Activated CD4-positive, alpha-beta T cell treated with anti-CD3 and anti-CD28 coated beads, Interleukin-2, Interleukin-4, amounts not matched to agents 100 ng/mL and 50 ng/mL, durations not matched to agents 16 hours and 8 hours (primary cell): ENCODE measurements around the gene PDE3A.
"Not testable (repeated sequence)": the region's sequence is repeated elsewhere in the genome, so short reads cannot be mapped to it uniquely, and the experiment has no call there.

Experiments used
- DNase-seq: peaks from one replicate; pipeline ENCODE4 v3.0.0-alpha.2; 2020; ENCODE audit warnings: low spot score

The PDE3A gene

GRCh38 chr12:20374795-20375194 is 6.5 kb downstream of the PDE3A start:
- no peak for DNase-seq

DNA sequence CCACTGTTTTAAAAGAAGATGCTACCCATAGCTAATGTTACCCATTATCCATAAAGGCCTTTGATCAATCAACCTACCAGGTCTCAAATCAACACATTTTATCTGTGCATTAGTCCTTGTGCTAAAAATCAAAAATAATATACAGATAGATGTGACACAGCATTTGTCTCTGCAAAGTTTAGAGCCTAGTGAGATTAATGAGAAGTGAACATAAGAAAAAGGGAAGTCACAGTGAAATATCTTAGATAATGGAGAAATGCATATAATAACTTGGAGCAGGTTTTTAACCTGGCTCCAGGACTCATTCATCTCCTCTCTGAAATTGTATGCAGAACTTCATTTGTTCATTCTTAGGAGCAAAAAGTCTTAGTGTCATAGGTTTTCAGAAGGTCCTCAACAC is 7.2 kb downstream of the PDE3A start:
- DNase-seq: no peak

- DNase-seq: no peak
These were observed 8.6 kb downstream of the PDE3A start for GRCh38 chr12:20376984-20377383.

DNA sequence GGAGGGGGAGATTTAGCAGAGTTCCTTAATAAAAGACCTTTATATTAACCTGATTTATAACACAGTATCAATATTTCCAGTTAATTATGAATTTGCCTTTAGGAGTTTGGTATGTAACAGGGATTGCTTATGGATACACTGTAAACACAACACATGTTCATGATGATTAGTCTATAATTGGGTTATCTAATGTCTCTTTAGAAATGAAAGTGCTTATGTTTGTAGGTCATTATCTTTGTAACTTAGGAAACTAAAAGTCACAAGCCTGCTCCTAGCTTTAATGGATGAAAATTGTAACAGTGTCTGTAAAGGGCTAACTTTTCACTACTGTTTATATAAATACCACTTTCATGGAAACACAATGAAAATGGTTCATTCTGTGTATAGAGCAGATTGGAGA is 9.4 kb downstream of the PDE3A start:
- DNase-seq: no peak

GRCh38 chr12:20382117-20382516 is 13.8 kb downstream of the PDE3A start:
- no peak for DNase-seq

- DNase-seq: no peak
These were observed 15.3 kb downstream of the PDE3A start for GRCh38 chr12:20383612-20384011.

DNA sequence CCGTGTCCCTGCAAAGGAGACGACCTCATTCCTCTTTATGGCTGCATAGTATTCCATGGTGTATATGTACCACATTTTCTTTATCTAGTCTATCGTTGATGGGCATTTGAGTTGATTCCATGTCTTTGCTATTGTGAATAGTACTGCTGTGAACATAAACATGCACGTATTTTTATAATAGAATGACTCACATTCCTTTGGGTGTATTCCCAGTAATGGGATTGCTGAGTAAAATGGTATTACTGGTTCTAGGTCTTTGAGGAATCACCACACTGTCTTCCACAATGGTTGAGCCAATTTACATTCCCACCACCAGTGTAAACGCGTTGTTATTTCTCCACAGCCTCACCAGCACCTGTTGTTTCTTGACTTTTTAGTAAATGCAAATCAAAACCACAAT is 16.5 kb downstream of the PDE3A start:
- not testable (repeated sequence) for DNase-seq

DNA sequence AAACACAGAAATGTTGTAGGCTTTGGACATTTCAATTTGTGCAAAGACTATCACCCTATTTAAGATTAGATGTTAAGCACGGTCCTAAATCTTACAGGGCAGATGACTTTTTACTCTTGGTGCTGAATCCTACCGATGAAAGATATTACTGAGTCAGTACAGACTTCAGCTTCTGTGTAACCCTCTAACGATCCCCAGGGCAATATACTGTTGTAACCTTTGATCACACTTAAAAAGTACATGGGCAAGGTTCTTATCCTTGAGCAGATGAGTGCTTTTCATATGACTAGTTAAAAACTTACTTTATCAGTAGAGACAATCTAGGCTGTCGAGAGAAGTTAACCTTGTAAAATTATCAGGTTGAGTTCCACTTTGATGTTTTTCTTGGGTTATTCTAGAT is 22.5 kb downstream of the PDE3A start:
- no peak for DNase-seq

- DNase-seq: no peak
These were observed 24.0 kb downstream of the PDE3A start for GRCh38 chr12:20392339-20392738.

DNA sequence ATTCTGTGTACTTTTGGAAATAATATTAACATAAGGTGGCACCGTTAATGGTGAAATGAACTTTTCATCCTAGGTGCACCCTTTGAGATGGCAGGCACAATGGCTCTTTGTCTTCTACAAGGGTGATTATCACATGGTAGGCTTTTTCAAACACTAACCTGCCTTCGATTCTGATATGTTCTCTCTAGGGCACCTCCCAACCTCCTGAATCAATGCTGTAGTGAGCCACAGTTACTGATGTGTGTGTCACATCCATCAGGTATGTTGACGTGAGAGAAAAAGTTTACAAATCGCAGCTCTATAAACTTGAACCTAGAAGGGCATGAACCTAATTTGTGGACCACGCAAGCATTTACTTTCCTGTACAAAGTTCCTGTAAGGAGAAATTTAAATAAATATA is 25.4 kb downstream of the PDE3A start:
- no peak for DNase-seq

- no peak for DNase-seq
These were observed 27.6 kb downstream of the PDE3A start for GRCh38 chr12:20395791-20396550.

GRCh38 chr12:20398686-20399085 is 30.3 kb downstream of the PDE3A start:
- DNase-seq: no peak

DNA sequence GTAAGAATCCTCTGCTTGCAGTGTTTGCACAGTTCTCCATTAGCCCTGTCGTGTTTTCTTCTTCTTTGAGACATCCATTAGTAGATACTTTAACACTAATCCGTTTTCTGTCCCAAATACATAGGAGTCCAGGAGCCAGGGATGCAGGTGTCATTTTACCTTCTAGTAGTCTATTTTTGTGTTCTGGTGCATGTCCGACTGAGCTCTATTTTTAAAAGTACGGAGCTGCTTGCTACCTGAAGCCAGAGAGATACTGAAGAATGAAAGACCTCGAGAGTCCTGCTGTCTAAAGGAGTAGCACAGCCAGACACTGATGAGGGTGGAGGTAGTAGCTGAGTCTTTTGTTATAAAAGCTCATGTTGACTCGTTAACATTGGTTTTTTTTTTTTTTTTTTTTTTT is 31.7 kb downstream of the PDE3A start:
- no peak for DNase-seq

DNA sequence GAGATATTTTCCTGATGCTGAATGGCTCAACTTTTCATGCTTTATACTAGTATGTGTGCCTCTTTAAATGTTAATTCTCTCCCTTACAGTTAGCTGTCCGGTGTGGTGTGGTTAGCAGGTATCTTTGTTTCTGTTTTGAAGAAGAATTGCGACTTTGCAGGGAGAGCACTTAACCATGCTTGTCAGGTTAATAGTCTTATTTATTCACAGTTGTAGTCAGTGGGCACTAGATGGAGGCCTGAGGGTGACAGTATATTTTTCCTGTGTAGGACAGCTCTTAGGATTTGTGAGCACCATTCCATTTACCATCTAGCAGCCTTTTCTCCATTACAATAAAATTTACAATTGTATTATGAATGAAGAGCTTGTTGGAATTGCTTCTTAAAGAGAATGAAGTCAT is 34.9 kb downstream of the PDE3A start:
- no peak for DNase-seq

GRCh38 chr12:20404576-20405346 is 36.4 kb downstream of the PDE3A start:
- no peak for DNase-seq

- no peak for DNase-seq
These were observed 41.5 kb downstream of the PDE3A start for GRCh38 chr12:20409607-20410377.

- no peak for DNase-seq
These were observed 42.4 kb downstream of the PDE3A start for GRCh38 chr12:20410734-20411133.

DNA sequence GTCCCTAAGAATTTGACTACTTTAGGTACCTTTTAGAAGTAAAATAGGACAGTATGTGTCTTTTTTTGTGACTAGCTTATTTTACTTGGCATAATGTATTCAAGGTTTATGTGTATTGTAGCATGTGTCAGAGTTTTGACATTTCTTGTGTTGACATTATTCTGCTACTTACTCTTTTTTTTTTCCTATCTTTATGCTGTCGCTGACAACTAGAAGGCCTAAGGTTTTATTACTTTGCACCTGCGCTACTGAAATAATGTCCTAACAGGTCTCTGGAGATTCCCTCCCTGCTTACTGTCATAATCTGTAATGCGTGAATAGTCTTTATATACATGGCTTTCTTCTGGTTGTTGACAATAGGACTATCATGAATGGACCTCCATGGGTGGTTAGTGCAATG is 43.0 kb downstream of the PDE3A start:
- no peak for DNase-seq

DNA sequence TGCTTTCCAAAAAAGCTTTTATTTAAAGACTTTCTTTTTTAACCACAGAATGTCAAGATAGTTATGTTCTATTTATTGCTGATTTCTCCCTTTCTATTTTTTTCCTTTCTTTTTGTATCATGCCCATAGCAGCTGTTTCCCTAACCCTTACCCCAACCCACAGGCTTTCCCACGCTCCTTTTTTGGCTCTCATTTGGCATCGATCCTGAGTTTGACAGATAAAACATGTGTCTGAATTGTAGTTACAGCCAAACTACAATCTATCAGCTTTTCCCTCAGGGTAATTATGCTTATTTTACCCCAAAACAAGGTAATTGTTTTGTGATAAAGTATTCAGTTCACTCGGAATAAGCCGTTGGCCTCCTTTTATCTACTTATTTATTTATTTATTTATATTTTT is 46.7 kb downstream of the PDE3A start:
- no peak for DNase-seq

DNA sequence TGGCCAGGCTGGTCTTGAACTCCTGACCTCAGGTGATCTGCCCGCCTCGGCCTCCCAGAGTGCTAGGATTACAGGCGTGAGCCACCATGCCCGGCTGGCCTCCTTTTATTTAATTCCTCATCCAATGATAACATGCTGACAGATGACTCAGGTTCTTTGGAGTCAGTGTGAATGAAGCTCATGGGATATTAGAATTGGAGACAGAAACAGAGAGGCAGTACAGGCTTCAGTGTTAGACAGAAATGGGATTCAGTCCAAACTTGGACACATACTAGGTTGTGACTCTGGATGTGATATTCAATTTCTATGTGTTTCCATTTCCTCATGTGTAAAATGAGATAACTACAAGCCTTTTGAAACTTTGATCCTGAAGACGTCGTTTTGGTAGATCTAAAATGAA is 47.3 kb downstream of the PDE3A start:
- no peak for DNase-seq

DNA sequence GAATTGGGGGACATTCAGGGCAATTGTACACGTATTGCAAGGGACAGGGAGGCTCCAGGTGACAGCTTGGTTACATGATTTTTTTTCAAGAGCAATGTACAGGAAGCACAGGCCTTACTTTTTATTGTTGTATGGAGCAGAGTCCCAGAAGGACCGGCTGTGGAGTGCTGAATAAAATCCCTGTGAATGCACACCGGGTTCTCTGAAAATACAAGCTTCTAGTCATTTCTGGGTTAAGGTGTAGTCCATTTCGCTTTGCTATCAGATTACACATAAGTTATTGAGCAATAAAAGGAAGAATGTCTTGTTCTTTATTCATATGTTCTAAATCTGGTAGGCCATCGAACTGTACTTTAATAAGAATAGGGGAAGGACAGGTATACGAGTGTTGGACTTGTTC is 52.2 kb downstream of the PDE3A start:
- no peak for DNase-seq

DNA sequence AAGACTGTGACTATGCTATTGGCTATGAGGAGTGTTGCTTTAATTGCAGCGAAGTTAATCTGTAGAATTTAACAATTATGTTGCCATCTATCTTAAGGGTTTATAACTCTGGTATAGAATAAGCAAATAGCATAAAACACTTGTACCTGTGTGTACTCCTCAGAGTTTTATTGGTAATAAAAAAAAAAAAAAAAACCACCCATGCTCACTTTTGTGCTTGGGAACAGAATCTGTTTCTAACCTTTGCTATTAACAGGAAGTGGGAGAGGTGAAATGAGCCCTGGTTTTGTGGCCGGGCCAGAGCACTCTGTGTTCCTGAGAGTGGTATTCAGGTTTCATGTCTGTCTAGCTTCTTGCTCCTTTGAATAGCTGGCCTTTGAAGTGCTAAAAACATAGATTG is 53.1 kb downstream of the PDE3A start:
- DNase-seq: no peak

DNA sequence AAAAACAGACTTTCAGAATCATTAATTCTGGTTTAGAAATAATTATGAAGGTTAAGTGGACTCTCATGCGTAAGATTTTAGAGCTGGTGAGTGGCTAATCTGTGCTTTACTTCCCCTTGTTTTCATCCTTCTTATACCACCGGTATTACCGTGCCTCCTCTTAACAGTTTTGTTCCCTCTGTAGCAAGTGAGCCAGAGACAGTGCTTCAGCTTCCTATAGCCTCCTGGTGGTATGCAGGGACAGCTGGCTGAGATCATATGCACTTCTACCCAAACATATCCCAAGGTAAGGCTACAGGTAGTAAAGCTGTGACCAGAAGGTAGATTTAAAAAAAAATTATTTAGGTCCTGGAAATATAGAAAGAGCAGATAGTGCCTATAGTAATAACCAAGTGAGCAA is 55.2 kb downstream of the PDE3A start:
- DNase-seq: no peak
